Stimulated activated CD8-positive, alpha-beta memory T cell treated with anti-CD3 and anti-CD28 coated beads, Interleukin-7, amount 100 ng/mL, for 1 hour (primary cell): ENCODE measurements around the gene SLC7A7.
"Not testable (repeated sequence)": the region's sequence is repeated elsewhere in the genome, so short reads cannot be mapped to it uniquely, and the experiment has no call there.

ENCODE experiments used
- DNase-seq, 2 donors: peaks; one replicate each; pipeline ENCODE4 v3.0.0-alpha.2; 2020; ENCODE audit warnings: low read depth in 2 of 2

Gene SLC7A7

DNA sequence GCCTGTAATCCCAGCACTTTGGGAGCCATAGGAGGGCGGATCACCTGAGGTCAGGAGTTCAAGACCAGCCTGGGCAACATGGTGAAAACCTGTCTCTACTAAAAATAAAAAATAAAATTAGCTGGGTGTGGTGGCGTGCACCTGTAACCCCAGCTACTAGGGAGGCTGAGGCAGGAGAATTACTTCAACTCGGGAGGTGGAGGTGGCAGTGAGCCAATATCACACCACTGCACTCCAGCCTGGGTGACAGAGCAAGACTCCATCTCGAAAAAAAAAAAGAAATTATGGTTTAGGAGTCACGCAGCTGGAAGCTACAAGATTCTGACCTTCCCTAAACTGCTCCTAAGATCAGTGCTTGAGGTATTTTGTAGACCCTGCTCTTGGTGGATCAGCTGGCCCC is 21.7 kb downstream of the SLC7A7 start:
- DNase-seq = not testable (repeated sequence)

DNA sequence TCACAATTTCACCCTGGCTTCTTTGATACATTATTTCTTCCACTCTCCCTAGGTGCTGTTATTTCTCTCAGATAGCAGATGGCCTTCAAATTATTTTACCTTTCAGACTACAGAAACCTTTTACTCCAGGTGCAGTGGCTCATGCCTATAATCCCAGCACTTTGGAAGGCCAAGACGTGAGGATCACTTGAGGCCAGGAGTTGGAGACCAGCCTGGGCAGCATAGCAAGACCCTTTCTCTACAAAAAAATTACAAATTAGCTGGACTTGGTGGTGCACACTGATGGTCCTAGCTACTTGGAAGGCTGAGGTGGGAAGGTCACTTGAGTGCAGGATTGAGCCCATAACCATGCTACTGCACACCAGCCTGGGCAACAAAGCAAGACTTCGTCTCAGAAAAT is 23.1 kb downstream of the SLC7A7 start:
- no peak for DNase-seq

DNA sequence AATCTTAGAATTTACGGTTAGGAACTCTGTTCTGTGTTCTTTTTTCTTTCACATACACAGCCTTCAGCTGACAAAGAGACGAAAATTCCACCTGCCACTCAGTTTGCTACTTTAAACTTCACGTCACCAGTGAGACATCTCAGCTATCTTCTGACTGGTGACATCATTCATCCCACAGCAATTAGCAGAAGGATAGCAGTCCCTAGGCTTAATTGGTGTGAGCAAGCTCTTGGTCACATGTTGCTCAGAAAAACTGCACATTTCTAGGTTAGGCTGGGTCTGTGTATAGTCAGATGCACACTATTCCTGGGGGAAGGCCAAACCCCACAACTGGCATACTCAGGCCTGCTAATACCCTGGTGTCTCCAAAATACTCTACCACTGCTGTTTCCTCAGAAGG is 23.9 kb downstream of the SLC7A7 start:
- no peak for DNase-seq

DNA sequence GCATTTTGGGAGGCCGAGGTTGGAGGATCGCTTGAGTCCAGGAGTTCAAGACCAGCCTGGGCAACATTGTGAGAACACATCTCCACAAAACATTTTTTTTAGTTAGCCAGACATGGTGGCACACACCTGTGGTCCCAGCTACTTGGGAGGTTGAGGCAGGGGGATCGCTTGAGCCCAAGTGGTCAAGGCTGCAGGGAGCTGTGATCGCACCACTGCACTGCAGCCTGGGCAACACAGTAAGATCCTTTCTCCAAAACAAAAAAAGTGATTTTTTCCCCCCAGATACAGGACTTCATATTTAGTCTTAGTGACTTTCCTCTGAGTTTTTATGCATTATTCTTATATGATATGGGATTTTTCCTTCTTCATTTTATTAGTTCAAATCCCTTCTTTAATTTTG is 28.6 kb downstream of the SLC7A7 start:
- DNase-seq = no peak

DNA sequence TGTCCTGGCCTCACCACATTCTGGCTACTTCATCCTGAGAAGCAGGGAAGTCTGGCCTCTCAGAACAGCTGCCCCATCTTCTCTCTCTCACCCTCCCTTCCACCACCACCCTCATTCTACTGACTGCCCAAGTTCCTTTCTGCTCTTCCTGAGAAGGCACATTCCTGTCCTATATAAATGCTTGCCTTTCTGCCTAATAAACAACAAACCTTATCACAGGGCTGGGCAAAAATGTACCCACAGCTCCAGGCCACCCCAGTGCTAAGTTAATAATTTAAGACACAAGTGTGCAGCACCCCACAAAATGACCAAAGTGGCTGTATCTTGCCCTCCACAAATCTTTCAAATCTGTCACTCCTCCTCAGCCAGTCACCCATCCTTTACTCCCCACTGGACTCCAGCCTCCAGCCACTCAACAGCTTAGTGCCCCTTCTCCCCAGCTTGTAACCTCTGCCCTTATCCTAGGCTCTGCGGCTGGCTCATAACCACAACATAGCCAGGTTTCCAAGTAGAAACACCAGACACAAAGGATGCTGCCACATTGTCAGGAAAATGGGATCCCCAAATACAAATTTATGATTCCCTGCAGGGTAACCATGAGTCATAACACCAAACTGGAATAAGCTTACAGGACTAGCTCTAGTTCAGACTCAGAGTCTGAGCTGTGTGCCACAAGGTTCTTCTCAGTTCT is 33.8 kb downstream of the SLC7A7 start:
- no peak for DNase-seq

DNA sequence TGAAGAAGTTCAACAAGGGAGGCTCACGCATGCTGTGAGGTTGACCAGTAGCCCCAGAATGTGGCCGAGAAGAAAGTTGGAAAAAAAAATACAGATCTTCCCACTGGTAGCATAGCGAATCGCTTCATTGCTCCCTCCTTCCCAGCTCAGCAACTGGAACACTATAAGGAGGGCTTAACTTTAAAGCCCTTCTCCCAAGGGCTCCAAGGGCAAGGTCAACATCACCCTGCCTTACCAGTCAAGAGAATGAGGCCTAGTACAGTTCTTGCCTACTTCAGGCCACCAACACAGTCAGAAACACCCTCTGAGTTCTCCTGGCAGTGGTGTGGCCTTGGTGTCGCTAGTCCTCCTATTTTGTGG is 34.3 kb downstream of the SLC7A7 start:
- DNase-seq = no peak

DNA sequence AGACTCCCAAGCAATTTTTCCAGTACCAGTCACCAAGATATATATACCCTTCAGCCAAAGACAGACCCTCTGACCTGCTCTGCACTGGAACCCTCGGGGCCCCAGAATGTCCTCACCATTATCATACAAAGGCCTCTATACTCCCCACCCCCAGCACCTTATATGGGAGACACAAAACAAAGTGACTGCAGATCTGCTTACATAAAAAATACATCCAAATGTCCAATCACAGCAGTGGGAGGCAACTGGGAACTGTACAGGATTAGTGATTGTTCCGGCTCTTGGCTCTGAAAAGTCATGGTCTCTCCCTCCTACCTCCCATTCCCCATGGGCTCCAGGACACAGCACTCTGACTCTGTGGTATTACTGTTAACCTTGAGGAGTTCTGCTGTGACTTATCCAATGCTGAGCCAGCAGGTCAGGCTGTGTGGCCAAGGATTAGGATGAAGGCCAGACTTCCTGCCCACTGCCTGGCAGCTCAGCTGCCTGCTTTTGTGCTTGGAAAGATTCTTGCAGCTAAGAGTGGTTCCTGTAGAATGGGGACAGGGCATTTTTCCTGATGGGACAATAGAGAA is 35.0 kb downstream of the SLC7A7 start:
- DNase-seq = no peak

DNA sequence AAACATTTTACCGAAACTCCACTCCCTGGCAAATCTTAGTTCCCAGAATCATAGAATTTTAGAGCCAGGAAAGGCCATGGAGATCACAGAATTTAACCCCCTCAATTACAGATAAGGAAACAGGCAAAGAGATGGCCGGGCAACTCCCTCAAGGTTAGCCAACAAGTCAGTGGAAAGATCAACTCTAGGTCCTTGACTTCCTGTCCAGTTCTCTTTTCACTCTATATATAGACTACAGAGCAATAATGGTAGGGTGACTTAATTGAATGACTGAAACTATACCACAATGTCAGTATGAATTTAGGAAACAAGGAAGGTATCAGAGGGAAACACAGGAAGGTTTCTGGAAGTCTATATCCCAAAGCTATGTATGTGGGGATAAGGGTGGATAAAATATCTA is 37.2 kb downstream of the SLC7A7 start:
- no peak for DNase-seq

DNA sequence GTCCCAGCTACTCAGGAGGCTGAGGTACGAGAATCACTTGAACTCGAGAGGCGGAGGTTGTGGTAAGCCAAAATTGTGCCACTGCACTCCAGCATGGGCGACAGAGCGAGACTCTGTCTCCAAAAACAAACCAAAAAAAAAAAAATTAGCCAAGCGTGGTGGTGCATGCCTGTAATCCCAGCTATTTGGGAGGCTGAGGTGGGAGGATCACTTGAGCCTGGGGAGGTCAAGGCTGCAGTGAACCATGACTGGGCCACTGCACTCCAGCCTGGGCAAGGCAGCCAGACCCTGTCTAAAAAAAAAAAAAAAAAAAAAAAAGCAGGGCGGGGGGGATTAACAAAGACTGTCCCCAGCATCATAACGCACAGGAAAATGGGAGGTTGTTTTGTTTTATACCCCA is 38.4 kb downstream of the SLC7A7 start:
- not testable (repeated sequence) for DNase-seq

DNA sequence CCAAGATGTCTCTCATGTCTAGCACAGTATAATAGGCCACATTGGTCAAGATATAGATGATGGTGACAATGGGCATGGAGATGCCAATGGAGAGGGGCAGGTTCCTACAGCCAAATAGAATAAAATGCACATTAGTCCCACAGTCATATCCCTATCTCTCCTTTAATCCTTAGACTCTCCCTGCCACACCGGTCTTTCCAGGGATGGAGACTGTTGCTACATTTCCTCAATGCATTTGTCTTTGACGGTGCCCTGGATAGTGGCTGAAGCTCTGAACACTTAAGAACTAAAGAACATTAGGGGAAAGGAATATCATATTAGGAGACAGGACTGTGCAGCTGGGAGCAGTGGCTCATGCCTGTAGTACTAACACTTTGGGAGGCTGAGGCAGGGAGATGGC is 39.0 kb downstream of the SLC7A7 start:
- DNase-seq = no peak

DNA sequence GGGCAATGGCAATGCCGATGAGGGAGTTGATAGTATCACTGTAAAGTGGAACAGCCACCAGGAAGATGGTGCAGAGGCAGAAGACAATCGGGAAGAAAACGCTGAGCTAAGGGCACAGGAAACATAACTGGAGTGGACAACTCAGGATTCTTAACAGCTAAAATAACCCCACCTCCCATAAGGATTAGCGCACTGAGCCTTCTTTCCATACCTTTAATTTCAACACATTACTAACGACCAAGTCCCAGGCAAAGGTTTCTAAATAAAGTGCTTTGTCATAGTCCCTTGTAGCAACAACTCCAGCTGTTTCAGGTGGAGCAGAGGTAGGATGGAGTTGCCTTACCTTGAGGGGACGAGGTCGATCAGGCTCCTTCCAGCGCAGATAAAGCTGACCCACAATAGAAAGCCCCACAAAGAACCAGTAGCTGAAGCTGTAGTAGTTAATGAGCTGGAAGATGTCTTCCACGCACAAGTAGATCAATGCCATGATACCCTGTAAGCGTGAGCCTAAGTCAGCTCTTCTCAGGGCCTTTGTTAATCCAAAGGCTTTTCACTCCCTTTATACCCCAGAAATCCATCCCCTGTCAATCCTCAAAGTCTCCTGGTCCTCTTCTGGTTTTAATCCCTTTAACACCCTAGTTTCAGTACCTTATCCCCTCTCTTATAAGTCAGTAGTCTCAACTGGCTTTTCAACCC is 41.1 kb downstream of the SLC7A7 start:
- no peak for DNase-seq

DNA sequence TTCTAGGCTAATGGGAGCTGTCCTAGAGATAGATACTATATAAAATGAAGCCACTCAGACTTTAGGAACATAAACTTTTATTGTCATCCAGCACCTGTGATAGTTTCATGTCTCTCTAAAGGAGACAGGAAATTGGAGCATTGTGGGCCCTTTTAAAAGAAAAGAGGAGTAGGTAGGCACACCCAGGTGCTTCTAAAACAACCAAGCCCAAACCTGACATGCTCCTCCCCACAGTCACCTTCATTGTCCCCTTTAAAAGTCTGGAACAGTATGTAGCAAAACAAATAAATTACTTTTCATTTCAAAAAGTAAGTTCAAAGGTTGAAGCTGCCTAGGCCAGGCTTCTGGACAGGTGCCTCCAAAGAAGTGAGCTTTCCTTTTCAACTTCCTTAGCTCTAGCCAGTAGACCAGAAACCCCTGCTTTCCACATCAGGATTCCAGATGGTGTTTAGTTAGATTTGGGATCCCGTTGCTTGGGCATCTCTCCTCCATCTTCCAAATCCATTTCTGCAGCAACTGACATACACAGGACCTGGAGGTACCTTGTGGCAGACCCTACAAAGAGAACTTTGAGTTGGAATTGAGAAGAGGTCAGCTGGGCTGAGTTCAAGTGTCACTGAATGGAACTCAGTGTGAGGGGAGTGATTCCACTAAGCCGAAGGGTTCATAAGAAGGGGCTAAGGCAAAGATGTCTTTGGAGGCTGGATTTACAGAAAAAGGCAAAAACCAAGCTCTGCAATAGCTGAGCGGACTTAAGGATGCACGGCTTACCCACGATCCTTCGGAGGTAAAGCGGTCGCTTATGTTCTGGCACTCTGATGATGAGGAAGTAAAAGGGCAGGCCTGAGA is 41.8 kb downstream of the SLC7A7 start:
- no peak for DNase-seq

DNA sequence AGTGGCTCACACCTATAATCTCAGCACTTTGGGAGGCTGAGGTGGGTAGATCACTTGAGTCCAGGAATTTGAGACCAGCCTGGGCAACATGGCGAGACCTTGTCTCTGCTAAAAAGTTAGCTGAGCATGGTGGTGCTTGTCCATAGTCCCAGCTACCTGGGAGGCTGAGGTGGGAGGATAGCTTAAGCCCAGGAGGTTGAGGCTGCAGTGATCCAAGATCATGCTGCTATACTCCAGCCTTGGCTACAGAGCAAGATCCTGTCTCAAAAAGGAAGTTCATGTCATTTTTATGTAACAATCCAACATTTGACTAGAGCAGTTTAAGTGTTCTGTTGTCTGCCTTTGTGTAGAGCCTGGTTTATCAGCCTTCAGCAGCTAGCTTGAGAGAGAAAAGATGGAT is 42.5 kb downstream of the SLC7A7 start:
- no peak for DNase-seq

DNA sequence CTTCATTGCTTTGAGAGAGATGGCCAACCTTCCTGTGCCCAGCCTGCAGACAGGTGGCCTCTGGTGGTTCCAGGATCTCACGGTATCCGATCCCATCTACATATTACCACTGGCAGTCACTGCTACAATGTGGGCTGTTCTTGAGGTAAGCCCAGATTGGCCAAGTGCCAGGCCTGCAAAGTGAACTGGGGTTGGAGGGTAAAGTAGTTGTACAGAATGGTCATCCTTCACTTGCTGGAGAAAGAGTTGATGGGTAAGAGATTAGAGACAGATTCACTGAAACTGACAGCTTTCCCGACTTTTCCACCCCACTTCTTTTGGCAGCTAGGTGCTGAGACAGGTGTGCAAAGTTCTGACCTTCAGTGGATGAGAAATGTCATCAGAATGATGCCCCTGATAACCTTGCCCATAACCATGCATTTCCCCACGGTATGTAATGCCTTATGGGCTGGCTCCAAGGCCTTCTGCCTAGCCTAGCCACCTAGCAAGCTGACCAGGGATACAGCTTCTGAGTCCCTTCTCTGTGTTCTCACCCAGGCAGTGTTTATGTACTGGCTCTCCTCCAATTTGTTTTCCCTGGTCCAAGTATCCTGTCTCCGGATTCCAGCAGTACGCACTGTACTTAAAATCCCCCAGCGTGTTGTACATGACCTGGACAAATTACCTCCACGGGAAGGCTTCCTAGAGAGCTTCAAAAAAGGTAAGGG is 44.6 kb downstream of the SLC7A7 start:
- no peak for DNase-seq

DNA sequence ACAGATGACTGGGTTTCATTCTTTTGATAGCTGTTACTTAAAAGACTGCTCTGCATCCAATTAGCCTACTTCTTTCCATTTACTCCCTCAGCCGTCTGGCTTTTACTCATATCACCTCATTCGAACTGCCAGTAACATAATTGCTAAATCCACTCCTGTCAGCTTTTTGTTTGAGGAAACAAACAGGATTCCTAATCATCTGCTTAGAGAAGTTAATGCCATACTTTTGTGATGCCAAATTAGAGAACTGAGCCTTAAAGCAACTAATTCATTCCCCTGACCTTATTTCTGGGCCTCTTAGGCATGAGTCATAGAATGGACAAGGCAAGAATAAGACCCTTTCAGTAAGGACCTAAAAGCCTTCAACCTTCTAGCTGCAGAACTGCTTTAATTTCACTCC is 45.9 kb downstream of the SLC7A7 start:
- DNase-seq = no peak

DNA sequence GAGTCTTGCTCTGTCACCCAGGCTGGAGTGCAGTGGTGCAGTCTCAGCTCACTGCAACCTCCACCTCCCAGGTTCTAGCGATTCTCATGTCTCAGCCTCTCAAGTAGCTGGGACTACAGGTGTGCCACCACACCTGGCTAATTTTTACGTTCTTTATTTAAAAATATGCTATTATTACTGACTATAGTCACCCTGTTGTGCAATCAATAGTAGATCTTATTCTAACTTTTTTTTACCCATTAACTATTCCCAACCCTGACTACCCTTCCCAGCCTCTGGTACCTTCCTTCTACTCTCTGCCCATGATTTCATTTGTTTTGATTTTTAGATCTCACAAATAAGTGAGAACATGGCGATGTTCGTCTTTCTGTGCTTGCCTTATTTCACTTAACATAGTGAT is 46.3 kb downstream of the SLC7A7 start:
- no peak for DNase-seq

DNA sequence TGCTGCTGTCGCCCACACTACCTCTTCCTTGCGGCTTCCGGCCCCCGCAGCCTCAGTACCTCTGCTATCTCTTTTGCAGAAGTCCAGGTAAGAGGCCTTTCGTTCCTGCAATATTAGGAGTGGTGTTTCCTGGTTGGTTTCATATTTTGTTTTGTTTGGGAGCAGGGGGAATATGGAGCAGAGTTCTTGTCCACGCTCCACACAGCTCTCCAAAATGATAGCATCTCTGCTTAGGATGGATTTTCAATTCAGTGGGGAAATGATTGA is 48.0 kb downstream of the SLC7A7 start:
- DNase-seq = no peak

DNA sequence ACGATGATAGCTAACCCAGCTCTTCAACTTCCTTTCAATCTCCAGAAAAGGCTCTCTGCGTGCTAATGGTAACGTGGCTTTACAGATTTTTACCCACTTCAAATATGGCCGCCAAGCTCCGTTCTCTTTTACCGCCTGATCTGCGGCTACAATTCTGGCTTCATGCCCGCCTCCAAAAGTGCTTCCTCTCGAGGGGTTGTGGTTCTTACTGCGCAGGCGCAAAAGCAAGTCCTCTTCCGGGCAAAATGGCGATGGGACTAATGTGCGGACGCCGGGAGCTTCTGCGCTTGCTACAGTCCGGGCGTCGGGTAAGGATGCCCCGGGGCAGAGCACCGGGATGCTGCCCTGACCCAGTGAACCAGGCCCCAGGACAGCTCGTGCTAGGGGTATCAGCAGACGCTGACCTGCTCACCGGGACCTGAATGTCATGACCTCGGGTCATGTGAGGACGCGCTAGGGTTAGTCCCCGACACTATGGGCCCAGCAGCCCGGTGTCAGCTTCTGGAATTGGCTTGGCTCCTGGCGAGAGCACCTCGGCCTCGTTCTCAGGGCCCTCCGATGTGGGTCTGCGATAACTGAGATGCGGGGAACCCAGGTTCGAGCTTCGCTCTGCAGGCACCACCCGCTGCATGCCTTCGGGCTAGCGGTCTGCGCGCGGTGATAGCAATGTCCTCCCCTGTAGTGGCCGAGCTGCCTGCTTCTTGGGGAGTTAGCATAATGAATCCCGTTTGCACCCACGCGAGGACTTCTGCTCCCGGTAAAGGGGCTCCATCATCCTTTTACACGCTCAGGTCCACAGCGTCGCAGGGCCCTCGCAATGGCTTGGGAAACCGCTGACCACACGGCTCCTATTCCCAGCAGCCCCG is 48.5 kb downstream of the SLC7A7 start, which contains the start of gene OXA1L:
Gene OXA1L (plus strand): TSS at position 232 of the 866 bp plus-strand sequence. CDS start 14 bp downstream, at position 246.
- DNase-seq = peak; percentile 89 to 91

DNA sequence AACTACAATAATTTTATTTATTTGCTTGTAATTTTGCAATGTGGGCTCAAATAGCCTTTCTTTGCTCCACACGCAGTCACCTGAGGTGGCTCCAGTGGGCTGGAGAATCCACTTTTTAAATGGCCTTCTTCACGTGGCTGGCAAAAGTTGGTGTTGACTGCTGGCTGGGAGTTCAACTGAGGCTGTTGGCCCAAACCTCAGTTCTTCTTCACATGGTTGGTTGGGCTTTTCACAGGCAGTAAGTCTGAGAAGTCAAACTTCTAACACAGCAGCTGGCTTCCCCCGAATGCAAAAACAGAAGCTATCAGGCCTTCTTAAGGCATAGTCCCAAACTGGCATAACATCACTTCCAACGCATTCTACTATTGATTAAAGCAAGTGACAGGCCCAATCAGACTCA is 50.9 kb downstream of the SLC7A7 start:
- DNase-seq = no peak

DNA sequence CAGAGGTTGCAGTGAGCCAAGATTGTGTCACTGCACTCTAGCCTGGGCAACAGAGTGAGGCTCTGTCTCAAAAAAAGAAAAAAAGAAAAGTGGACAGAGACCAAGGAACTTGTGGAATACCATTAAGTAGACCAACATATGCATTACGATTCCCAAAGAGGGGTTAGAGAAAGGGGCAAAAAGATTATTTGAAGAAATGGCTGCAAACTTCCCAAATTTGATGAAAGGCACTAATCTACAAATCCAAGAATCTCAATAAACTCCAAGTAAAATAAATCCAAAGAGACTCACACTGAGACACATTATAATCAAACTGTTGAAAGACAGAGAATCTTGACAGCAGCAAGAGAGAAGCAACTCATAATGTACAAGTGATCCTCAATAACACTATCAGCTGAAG is 53.5 kb downstream of the SLC7A7 start:
- no peak for DNase-seq
